NCI-H1105 treated with DMSO at 0.1 percent for 48 hours (cell line): ENCODE measurements around the gene TUSC2.

Source experiments
- DNase-seq: peaks from one replicate; lab custom pipeline; 2025; lab: John Stamatoyannopoulos, UW

TUSC2 gene

GRCh38 chr3:50334339-50335075, 6.5 kb upstream of the TUSC2 start:
- DNase-seq: no peak

GRCh38 chr3:50333744-50334328, 5.8 kb upstream of the TUSC2 start:
- DNase-seq: no peak

GRCh38 chr3:50331364-50331907, 3.4 kb upstream of the TUSC2 start:
- DNase-seq: no peak

DNA sequence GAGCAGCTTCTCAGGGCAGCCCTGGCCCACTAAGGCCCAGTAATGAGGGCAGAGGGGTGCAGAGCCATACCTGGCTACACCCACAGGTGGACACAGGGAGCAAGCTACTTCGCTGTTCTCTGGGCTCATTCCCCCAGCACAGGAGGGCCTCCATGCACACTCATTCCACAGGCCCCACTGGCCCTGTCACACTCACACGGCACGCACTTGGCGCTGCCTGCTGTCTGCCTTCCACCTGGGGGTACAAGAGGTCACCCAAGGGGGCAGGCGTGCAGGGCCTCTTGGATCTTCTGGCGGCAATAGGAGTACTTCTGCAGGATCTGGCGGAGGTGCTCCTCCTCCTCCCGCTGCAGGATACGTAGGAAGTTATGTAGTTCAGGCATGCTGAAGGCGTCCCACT, 2.3 kb upstream of the TUSC2 start:
- no peak for DNase-seq

DNA sequence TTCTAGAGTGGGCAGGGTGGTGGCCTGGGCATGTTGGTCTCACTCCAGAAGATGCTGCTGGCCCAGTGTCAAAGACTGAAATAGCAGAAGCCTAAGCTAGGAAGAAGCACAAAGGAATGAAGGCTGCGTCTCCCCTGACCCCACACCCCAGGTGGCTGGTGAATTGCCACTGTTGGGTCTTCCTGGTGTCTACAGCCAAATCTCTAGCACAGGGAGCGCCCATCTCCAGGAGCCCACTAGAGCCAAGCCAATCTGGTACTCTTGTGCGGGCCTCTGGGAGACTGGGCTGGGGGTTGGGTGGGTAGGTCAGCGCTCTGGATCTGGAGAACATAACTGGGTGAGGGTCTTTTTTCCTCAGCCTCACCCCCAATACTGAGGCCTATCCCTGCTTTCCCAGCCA, 894 bp downstream of the TUSC2 start:
- DNase-seq: no peak

DNA sequence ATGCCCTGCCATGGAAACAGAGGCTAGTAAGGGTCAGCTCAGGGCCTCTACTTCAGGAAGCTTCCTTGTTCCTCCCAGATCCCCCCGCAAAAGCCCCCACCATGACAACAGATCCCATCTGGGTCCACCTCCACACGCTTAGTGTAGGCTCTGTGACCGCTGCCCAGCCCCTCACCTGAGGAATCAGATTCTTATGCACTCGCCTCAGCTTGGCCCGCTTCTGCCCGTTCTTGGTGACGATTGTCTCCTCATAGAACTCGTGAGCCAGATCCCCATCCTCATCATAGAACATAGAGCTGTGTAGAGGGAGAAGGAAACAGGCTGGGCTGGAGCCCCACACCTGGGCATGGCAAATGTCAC, 1.9 kb downstream of the TUSC2 start:
- no peak for DNase-seq

- no peak for DNase-seq
These were observed 2.4 kb downstream of the TUSC2 start for GRCh38 chr3:50325497-50326181.

- no peak for DNase-seq
These were observed 2.9 kb downstream of the TUSC2 start for GRCh38 chr3:50325113-50325480.

GRCh38 chr3:50324351-50325112, 3.5 kb downstream of the TUSC2 start:
- peak; percentile 17 for DNase-seq

- no peak for DNase-seq
These were observed 4.3 kb downstream of the TUSC2 start for GRCh38 chr3:50323614-50324199.

DNA sequence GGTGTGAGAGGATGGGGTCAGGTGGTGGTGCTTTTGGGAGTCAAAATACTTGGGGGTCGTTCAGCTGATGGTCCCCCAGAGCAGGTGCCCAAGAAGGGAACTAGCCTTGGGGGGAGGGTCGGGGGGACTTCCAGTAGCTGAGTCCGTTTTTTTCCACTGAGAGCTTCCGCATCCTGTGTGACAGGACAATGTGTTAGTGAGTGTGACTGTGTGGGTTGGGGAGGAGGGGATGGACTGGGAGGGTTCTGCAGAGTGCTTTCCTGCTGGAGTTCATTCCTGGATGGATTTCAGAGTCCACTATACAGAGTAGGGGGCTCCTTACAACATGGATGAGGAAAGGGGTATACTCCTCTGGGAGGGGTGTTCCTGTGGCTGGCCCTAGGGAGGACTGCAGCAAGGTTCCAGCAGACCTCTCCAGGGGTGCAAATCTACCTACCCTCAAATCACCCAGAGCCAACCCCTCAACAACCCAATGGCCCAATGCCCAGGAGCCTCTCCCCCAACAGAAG, 4.9 kb downstream of the TUSC2 start:
- DNase-seq: no peak

- DNase-seq: peak; percentile 47
These were observed 5.5 kb downstream of the TUSC2 start, which contains the start of gene HYAL2 for GRCh38 chr3:50322386-50323091. Gene HYAL2, minus strand, starts transcription at chr3:50322745. Its CDS starts 2,256 bp downstream, at chr3:50320489.

DNA sequence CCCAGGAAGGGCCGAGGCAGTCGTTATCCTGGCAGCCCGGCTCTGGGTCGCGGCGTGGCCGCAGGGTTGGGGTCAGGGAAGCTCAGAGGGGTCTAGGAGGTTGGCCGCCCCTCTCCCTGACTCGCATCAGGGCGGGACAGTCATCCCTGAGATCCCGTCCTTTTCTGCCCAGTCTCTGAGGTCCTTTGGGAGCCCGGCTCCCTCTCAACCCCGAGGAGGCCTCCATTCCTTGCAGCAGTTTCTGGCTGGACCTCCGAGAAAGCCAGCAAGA, 6.0 kb downstream of the TUSC2 start:
- DNase-seq: no peak

DNA sequence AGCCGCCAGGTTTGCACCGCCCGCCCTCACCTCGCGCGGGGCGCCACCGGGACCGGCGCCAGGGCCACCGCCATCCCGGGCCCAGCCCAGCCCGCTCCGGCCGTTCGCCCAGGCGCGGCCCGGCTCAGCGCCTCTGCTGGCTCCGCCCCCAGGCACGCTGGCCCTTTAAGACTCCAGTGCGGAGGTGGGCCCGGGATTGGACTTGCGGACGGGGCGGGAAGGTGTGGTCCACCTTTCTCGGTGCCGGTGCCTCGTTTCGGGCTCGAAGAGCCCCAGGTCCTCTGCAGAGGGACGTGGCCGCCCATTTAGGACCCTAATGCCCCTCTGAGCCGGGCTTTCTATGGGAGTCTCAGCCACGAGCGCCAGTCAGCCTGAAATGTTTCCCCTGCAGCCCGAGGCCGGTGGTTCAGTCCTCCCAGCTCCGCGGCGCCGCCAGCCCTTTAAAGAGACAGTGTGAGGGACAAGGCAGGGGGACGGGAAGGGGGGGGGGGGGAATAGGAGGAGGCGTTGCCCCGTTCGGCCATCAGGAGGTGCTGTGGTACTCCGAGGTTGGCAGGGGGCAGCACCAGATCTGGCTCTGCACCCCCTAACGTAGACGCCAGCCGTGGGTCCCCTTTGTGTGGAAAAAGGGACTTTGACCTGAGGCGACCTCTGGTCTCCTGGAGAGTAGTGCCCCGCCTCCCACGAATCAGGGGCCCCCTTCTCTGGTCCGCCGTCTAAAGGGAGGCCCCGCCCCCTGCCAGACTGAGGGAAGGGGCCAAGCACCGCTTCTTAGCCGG, 6.5 kb downstream of the TUSC2 start:
- DNase-seq: peak; percentile 70

DNA sequence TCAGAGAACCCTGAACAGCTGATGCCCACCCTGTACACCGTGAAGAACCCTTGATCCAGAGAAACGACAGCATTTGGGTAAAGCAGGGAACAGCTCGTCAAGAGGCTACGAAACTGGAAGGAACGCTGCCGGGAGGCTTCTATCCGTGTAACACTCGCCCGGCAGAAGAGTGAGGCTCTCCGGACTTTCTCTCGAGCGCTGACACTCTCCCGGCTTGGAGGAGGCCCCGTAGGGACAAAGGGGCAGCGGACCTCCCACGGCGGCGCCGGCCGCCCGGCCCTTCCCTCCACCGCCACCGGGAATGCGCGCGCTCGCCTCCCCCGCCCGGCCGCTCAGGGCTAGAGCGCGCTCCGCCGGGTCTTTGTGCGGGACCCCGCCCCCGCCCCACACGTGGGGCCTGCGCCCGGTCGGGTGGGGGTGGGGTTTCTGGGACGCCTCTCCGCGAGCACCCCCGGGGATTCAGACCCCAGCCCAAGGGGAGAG, 7.1 kb downstream of the TUSC2 start:
- peak; percentile 40 for DNase-seq

- no peak for DNase-seq
These were observed 8.0 kb downstream of the TUSC2 start for GRCh38 chr3:50319894-50320625.

DNA sequence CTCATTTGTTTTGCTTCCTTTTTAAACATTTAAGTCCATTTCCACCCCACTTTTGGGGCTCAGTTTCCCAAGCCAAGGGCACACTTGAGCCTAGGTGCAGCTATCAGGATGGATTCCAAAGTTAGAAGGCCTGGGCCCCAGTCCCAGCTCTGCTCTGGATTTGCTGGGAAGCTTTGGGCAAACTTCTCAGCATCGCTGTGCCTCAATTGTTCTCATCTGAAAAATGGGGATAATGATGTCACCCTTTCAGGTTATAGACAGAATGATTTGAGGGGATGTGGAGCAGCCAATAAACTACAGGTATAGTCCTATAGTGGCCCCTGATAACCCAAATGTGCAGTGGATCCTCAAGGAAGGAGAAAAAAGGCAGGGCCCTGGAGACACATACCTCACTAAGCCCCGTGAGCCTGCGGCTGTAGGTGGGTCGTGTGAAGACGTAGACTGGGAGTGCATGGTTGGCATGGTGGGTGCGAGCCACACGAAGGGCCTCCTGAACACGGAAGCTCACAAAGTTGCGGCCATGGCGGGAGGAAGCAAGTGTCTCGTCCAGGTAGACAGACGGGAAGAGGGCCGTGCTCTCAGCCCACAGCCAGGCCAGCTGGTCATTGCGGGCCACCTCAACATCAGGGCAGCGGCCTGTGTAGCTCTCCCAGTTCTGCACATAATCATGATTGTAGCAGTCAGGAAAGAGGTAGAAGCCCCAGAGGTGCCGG, 8.7 kb downstream of the TUSC2 start:
- no peak for DNase-seq

GRCh38 chr3:50318615-50319014, 9.4 kb downstream of the TUSC2 start:
- no peak for DNase-seq

GRCh38 chr3:50318163-50318562, 9.9 kb downstream of the TUSC2 start:
- no peak for DNase-seq
